GM12878 (cell line): ENCODE data around the gene PLEKHM1. TPM values are rescaled to one million over a fixed set of nuclear protein-coding genes. Genes with fewer than 3 reads are reported as not detected.

Experiments
- ATAC-seq: fragments of 200-7000 bp; cut with Tn5 transposase; 3 replicates; pipeline ENCODE4 v1.9.1; 2020; ENCODE audit warnings: mild to moderate bottlenecking, moderate library complexity
- BruUV-seq: library from RNA; stranded (reverse); fragments of 400-500 nt; replicated peaks from 2 replicates; lab custom pipeline; 2021; lab: Mats Ljungman, UMichigan
- CTCF ChIA-PET: fragments of 300-600 bp; sonication (Branson Sonifier 250); formaldehyde crosslinking; extraction: SDS; loops from one replicate; lab custom pipeline; 2021; ENCODE audit warnings: inconsistent platforms; lab: Yijun Ruan, JAX
- POLR2A ChIA-PET: fragments of 350-600 bp; formaldehyde crosslinking; extraction: SDS; loops from one replicate; lab custom pipeline; 2021; ENCODE audit warnings: inconsistent platforms; lab: Charles Lee
- RAD21 ChIA-PET: fragments of 300-600 bp; sonication (Branson Sonifier 250); formaldehyde crosslinking; loops from one replicate; lab custom pipeline; 2023; ENCODE audit warnings: antibody characterized with exemption; ENCODE audit not compliant: unreplicated experiment; lab: Charles Lee
- SMC1A ChIA-PET: fragments of 300-600 bp; sonication (Branson Sonifier 250); formaldehyde crosslinking; loops from one replicate; lab custom pipeline; 2023; ENCODE audit not compliant: unreplicated experiment, uncharacterized antibody; lab: Charles Lee
- DNase-seq: peaks from one replicate; pipeline ENCODE4 v3.0.0-alpha.2; 2011; ENCODE audit warnings: low read depth, low spot score
- FAIRE-seq: peaks from 3 replicates; lab custom pipeline; 2011; peaks lifted over from hg19 to GRCh38; lab: Jason Lieb, UNC
- H2AFZ ChIP-seq: 2 replicates; pipeline ENCODE4 v1.6.0; 2011; ENCODE audit warnings: low read depth, low read length, control low read depth; ENCODE audit not compliant: control insufficient read depth
- H3K27ac ChIP-seq: 2 replicates; pipeline ENCODE4 v1.5.1; 2011; ENCODE audit warnings: control low read depth; ENCODE audit not compliant: control insufficient read depth, insufficient read depth
- H3K27me3 ChIP-seq, 2 experiments: replicated peaks in 1 of 2; 2 replicates each; pipeline versions ENCODE4 v1.6.0 to v1.6.1; 2011; ENCODE audit warnings: low read length in 1 of 2; ENCODE audit not compliant: control insufficient read depth in 2 of 2, insufficient read depth in 2 of 2
- H3K36me3 ChIP-seq, 2 experiments: 2 replicates each; pipeline ENCODE4 v1.5.1; 2011; ENCODE audit warnings: low read length in 1 of 2; ENCODE audit not compliant: control insufficient read depth in 2 of 2, insufficient read depth in 2 of 2
- H3K4me1 ChIP-seq: 2 replicates; pipeline ENCODE4 v1.6.1; 2011; ENCODE audit warnings: mild to moderate bottlenecking, low read length, moderate library complexity, mixed read lengths; ENCODE audit not compliant: control insufficient read depth, insufficient read depth
- H3K4me2 ChIP-seq: 2 replicates; pipeline ENCODE4 v1.6.0; 2011; ENCODE audit warnings: control low read depth; ENCODE audit not compliant: control insufficient read depth, insufficient read depth
- H3K4me3 ChIP-seq: fragments of 200-600 bp; sonication (generic); 2 replicates; pipeline ENCODE4 v1.5.1; 2016
- H3K79me2 ChIP-seq: 2 replicates; pipeline ENCODE4 v1.6.0; 2011; ENCODE audit warnings: low read length; ENCODE audit not compliant: control insufficient read depth, insufficient read depth
- H3K9ac ChIP-seq: 2 replicates; pipeline ENCODE4 v1.8.0; 2011; ENCODE audit warnings: low read length, control low read depth, mixed read lengths; ENCODE audit not compliant: control insufficient read depth, insufficient read depth
- H3K9me3 ChIP-seq: replicated peaks from 3 replicates; pipeline ENCODE4 v1.5.1; 2011; ENCODE audit warnings: mild to moderate bottlenecking, low read length; ENCODE audit not compliant: control insufficient read depth, insufficient read depth
- H4K20me1 ChIP-seq: 2 replicates; pipeline ENCODE4 v1.6.0; 2011; ENCODE audit not compliant: control insufficient read depth, insufficient read depth
- FOXK2 ChIP-seq: fragments of 450-650 bp; IDR thresholded peaks from 2 replicates; pipeline ENCODE4 v1.6.1; 2017; ENCODE audit warnings: mild to moderate bottlenecking, moderate library complexity
- GATAD2B ChIP-seq: fragments of 450-650 bp; conservative IDR thresholded peaks from 2 replicates; pipeline ENCODE4 v1.6.1; 2017; ENCODE audit warnings: low read depth, mild to moderate bottlenecking, moderate library complexity
- HCFC1 ChIP-seq: fragments of 150-350 bp; IDR thresholded peaks from 2 replicates; pipeline ENCODE4 v1.6.1; 2014; ENCODE audit warnings: low read length
- HDGF ChIP-seq: fragments of 450-650 bp; IDR thresholded peaks from 2 replicates; pipeline ENCODE4 v1.6.1; 2016; ENCODE audit warnings: antibody characterized with exemption
- KAT2A ChIP-seq: conservative IDR thresholded peaks from 2 replicates; pipeline ENCODE4 v1.6.1; 2011; ENCODE audit warnings: low read depth, low read length; ENCODE audit not compliant: control insufficient read depth
- NFIC ChIP-seq: IDR thresholded peaks from 2 replicates; pipeline ENCODE4 v1.6.1; 2012; ENCODE audit warnings: low read depth, mild to moderate bottlenecking, inconsistent platforms, low read length, moderate library complexity
- NRF1 ChIP-seq: conservative IDR thresholded peaks from 2 replicates; pipeline ENCODE4 v1.6.1; 2011; ENCODE audit warnings: mild to moderate bottlenecking, low read depth, low read length, improper control_type of control experiment
- WGBS: methylation state at CpG from one replicate; pipeline ENCODE4 v1.1.6; 2016; ENCODE audit warnings: low lambda C conversion rate; ENCODE audit not compliant: insufficient replicate concordance, insufficient coverage; ENCODE audit errors: missing lambda C conversion rate; 5-methylcytosine and 5-hydroxymethylcytosine counted together
- in situ Hi-C: fragments of 300-500 bp; cut with MboI; formaldehyde crosslinking; loops from 9 replicates; pipeline ENCODE4 v1.14.3; 2018; ENCODE audit warnings: mixed read lengths
- intact Hi-C: fragments of 100-400 bp; cut with micrococcal nuclease; formaldehyde crosslinking; loops from one replicate; pipeline ENCODE4 v1.14.2; 2022; ENCODE audit not compliant: unreplicated experiment
- polyA plus RNA-seq, 11 experiments: library from polyadenylated mRNA; depleted of rRNA in 4 of 11; unstranded in 6 of 11; stranded (reverse) in 5 of 11; fragments of >200 nt; fragmentation: Nextera tagmentation in 4 of 11; fragmentation: Illumina TruSeq in 1 of 11; extraction: Ambion mirVana in 4 of 11; extraction: Trizol in 1 of 11; gene quantifications; 1 replicate in 1 of 11; 2 replicates in 10 of 11; pipeline versions ENCODE4 v1.2.1 to v1.2.3, GENCODE V29; 2011 to 2016; ENCODE audit warnings: inconsistent platforms in 2 of 11, missing spikeins in 2 of 11, low read depth in 1 of 11
- total RNA-seq, 4 experiments: library from RNA; depleted of rRNA in 3 of 4; stranded (reverse); fragments of >200 nt in 3 of 4; fragmentation: Illumina TruSeq in 1 of 4; extraction: Trizol in 1 of 4; gene quantifications; 2 replicates each; pipeline versions ENCODE4 v1.2.1 to v1.2.3, GENCODE V29; 2013 to 2021

Gene PLEKHM1
- total and polyA plus RNA-seq, 10 of the 15 experiments (the other 5 are each of a cell fraction or from before 2014, with no cell fraction given) = 0.21 to 27.8 (median 9.4) TPM

DNA sequence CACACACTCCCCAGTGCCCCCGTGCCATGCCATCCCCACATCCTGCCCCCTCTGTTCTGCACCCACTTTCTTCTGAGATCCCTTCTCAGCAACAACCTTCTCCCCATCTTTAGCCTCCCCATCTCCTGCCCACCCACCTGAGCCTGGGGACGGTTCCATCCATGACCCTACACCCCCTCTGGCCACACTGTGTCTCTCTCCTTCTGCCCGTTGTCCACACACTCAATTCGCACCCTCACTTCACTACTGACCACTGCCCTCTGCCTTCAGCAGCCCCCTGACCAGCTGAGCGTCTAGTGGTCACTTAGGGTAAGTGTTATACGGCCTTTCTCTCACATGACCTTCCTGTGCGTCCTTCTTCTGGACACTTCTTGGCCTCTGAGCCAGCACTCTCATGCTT is 64.0 kb downstream of the PLEKHM1 start (continued):
- no peak for TF ChIP-seq FOXK2
- TF ChIP-seq GATAD2B = no peak

DNA sequence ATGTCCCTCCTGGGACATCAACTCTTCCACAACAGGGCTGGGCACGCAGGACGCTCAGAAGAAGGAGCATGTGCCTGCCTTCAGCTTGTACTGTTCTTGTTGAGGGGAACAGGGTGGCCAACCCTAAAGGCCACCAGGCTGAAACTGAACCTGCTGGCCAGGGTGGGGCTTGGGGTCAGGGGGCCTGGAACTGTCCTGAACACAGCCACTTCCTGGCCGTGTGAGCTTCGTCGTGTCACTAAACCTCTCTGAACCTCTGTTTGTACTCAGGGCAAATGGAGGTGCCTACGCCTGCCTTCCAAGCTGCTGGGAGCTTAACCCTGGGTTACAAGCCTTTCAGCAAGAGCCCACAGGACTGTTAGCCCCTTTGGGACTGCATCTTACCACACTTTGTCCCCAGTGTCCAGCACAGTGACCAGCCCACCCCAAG is 64.5 kb downstream of the PLEKHM1 start:
- WGBS = 78% methylated on average over 6 of the region's 6 CpGs
- H3K36me3 ChIP-seq = no peaks in the 10 kb centered on the region
- no peaks in the 10 kb centered on the region for H3K9me3 ChIP-seq
- no peak overlapping the region for H3K4me2 ChIP-seq
- POLR2A ChIA-PET = no interaction called here
- H3K27me3 ChIP-seq = no peaks in the 10 kb centered on the region
- peaks cover 26% of the 10 kb centered on the region for H3K4me1 ChIP-seq
- no peak overlapping the region; the same call in 1 of the 2 replicates for H3K9ac ChIP-seq
- SMC1A ChIA-PET = interaction anchor here (1.1 to 4.0 kb wide), 3 partner anchors 13 to 30 kb away, joined by 4 to 21 read pairs (median 6); no protein-coding TSS in a partner anchor
- H3K4me3 ChIP-seq = no peak overlapping the region
- FAIRE-seq = no peak
- CTCF ChIA-PET = interaction anchor here (1.4 to 6.9 kb wide), 5 partner anchors 11 to 167 kb away, joined by 4 to 67 read pairs (median 5); no protein-coding TSS in a partner anchor
- no peak for DNase-seq
- TF ChIP-seq NRF1 (no peak), HCFC1 (no peak), KAT2A (no peak), HDGF (no peak), NFIC (no peak)
- H4K20me1 ChIP-seq = no peaks in the 10 kb centered on the region
- no peak overlapping the region for H2AFZ ChIP-seq
- peaks cover 3% of the 10 kb centered on the region; the same call in 1 of the 2 replicates for H3K79me2 ChIP-seq
- BruUV-seq = no TSS peak
- RAD21 ChIA-PET = interaction anchor here (1.0 to 2.5 kb wide), 4 partner anchors 18 to 207 kb away, joined by 3 to 7 read pairs (median 4); no protein-coding TSS in a partner anchor
- ATAC-seq = no peak
- intact Hi-C loops (no loop called here), in situ Hi-C loops (no loop called here)
- H3K27ac ChIP-seq = no peak overlapping the region
